ENCODE results near the gene SPTB.

SPTB gene

DNA sequence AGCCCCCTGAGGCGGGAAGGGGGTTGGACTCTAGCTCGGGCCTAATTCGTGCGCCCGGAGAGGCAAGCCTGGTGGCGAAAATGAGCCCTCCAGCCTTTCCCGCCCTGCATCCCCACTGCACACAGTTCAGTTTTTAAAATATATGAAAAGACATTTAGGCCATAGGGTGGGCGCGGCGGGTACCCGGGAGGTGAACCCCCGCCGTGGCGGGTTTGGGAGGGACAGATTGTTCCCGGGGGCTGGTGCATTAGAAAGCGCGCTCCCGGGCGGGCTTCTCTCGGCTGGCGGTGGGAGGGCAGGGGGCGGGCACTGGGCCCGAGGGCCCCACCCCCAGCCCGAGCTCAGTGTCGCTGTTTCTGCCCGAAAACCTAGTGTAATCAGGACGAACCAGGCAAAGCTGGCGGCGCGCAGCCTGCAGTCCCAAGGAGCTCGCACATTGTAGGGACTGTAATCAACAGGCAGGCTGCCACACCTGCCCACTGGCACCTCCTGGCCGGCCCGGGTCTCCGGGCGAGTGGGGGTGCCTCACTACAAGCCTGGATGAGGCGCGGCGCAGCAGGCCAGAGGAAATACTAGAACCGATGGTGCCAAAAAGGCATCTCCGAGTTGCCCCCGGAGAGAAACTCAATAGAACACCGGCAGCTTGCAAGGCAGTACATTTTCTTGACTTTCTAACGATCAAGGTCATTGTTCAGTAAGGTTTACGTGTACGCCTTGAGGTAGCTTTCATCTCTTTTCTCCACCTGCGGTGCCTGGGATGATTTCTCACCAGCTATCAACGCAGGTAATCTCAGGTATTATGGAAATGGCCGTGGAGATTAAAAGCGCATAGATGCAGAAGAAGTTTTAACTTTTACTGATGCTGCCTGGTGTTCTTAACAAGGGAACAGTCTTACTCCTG is 764 bp upstream of the SPTB start:
- DNase-seq = peak; percentile 2 to 58 (median 17)

DNA sequence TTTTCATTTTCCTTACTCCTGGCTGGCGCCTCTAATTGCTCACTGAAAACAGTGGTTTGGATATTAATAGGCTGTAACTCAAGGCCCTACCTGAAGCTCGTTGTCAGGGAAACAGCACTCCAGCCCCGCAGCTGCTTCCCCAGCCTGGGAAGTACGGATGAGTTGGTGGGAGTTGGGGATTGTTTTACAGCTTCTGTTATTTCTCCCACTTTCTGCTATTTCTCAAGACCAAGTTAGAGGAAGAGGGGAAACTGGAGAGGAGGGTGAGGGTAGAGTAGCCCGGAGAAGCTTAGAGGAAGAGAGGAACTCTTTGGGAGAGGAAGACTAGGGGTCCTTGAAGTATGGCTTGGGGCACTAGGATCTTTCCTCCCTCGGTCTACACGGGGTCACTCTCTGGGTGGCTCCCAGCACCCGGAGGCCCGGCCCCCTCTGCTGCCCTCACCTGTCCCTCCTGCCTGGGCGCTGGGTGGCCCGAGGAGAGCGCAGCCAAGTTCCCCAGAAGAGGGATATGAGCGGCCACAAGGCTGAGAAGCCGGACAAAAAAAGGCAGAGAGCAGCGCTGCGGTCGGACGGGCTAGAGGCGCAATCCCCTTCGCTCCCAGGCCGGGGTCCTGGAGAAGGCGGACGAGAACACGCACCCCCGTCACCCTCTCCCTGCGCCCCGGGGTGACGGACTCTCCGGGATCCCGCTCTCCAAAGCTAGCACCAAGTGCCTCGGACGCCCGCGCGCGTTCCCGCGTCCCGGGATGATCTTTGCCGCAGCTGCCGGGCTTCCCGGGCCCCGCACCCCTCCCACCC is 671 bp downstream of the SPTB start:
- no peak for DNase-seq

DNA sequence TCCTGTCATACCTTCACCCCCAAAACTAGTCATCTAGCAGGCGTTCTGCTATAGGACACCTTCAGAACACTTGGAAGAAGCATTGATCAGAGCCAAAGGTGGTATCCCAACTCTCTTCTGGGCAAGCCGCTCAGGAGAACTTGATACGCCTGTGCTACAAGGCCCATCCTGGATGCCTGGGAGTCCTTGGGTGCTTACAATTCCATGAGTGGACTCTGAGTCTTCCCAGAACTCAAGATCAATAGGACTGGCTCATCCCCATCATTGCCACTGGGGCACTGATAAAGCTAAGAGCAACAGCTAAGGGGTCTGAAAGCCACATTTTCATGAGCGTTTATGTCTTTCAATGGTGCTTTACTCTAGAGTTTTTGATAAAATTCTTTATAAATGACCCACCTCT is 1.9 kb downstream of the SPTB start:
- no peak for DNase-seq

DNA sequence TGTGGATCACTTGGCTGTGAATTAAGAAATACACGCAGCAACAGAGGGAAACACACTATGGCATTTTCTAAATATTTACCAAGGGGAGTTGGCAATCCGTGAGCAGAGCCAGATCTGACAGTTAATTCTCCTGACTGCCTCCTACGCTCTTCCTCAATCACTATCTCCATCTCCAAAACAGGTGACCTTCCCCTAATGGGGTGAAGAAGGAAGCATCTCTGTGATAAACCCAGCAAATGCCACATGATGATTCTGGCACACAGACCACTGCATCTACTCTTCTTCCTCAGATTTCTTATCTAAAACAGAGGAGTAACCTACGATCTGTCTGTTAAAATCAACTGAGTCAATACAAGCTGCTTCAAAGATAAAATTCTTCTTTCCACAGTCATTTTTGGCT is 4.4 kb downstream of the SPTB start:
- DNase-seq = no peak

DNA sequence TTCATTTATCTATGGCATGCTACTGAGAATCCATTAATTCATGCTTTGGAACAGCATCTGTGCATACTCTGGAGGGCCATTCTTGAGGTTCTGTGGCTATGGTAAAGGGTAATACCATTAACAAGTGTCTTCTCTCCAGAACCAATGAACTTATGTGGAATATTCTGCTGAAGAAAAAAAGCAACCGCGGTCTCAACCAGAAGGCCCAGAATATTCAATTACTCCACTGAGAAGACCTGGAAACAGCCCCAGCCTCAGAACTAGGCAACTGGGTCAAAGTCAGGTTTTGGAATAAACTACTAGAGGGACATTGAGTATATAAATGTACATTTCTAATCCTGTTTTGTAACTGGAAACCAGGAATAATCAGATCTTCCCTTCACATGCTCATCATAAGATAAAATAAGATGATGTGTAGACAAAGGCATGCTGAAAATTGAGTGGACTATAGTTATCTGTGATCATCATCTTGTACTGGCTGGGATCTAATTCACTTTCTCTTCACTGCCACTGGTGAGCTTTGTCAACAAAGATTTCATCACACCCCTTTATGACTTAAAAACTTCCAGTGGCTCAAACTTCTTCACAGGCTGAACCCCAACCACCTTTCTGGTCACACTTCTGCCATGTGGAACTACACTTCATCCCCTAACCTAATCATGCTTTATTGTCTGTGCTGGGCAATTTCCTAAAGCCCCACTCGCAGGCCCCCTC is 6.0 kb downstream of the SPTB start:
- no peak for DNase-seq

DNA sequence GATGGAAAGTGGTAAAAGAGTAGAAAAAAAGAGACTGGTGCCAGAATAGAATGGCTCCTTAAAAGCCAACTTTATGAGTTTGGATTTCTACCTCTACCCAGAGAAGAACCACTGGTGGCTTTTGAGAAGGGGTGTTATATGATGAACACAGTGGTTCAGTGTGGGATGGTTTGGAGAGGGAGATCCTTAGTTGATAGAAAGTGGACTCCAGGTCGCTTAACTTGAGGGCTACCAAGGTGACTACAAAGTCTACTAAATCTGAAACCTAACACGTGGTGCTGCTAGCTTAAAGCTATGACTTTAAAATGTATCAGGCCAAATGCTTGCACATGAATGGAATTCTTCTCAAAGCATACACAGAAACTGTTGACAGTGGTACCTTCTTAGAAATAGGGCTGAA is 8.4 kb downstream of the SPTB start:
- DNase-seq = no peak

DNA sequence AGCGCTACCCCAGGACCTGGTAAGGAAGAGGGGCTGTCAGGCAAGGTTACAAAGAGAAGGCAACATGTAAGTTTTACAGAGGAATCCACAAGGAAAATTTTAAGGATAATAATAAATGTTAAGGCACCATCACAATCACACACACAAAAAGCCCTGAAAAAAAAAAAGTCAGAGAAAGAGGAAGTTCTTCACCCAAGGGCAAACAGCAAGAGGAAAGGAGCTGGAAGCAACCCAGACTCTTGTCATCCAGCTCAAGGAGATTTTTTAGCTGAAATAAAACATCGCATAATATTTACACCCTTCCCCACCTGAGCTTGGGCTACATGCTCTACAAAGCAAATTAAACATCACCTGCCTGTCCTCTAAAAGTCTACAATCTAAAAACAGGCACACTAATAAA is 9.5 kb downstream of the SPTB start:
- no peak for DNase-seq

DNA sequence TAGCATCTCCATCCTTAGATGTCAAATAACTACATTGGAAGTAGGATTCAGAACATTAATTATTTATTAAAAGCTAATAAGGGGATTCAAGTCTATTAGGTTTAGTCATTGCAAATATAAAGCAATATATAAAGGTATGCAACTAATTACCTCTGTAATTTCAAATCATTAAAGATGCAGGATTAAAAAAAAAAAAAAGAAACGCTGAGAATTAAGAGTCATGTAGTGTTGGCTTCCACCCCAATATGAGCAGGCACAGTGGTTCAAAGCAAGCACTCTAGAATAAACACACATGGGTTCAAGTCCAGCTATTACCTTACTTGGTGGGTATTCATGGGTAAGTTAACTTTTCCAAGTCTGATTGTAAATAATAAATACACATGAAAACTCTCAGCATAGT is 10.9 kb downstream of the SPTB start:
- no peak for DNase-seq

DNA sequence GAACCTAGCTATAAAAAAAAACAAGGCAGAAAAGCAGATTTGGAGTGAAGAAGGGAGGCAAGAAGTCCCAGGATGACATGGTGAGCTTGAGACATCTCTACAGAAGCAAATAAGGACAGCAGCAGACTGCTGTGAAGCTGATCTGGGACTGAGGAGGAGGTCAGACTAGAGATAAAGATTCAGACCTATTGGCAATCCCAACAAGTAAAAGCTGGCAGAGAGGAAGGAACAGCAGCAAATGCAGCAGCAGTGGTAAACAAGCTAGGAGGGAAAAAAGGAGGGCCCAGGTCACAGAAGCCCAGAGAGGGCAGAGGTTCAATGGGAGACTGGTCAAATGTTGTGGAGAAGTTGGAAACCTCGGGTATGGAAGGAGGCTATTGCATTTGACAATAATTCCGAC is 11.3 kb downstream of the SPTB start:
- no peak for DNase-seq

DNA sequence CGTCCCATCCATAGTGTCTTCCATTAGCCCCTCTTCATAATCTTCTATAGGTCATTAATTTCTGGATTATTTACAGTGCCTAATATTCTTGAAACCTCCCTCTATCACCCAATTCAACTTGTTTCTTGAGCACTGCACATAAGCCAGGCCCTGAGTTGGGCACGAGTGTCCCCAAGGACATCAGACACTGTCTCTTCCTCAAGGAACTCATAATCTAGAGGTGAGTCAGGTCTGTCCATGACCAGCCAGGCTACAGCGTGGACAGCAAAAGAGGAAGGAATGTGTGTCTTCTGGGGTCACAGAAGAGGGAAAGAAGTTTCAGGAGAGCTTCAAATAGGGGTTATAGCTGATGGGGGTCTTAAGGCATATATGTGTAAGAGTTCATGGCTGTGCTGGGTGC is 12.5 kb downstream of the SPTB start:
- no peak for DNase-seq

DNA sequence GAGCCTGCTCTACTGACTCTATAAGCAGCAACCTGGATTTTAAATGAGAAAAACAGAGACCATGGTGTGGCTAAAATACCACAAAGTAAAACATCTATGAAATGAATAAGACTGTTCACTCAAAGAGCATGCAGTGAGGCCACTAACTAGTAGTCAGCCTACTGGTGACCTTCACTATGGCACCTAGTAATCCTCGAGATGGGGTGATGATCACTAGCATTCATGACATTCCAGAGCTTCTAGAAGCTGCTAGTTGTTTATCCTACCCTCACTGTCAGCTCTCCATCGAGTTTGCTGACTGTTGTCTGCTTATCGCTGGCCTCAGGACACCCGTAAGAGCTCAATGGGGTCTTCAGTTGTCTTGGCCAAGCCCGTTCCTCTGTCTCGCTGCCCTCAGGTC is 13.7 kb downstream of the SPTB start:
- DNase-seq = no peak

DNA sequence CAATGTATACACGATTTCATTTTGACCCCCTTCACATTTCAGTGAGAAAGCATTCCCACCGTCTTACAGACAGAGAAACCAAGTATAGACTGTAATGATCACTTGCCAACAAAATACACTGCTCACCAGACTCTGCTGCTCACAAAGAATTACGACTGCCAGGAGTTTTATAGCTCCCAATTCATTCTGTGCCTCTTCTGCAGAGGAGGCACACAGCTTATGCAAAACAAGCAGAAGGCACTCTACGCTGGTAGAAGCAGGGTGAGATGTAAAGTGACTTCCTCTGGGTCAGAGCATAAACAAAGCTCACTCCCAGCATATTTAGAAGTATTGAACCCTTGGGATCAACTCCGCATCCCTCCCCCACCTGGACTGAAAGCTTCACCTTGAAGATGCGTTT is 14.6 kb downstream of the SPTB start:
- no peak for DNase-seq

DNA sequence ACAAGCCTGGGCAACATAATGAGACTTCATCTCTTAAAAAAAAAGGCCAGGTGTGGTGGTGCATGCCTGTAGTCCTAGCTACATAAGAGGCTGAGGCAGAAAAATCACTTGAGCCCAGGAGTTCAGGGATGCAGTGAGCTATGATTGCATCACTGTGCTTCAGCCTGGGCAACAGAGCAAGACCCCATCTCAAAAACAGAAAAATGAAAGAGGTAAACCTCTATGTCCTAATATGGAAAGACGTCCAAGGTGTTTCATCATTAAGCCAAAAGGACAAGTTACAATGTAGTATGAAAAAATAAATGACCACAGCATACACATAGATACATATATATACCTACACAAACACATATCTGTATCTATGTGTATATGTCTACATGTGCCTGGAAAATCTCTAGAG is 15.4 kb downstream of the SPTB start:
- DNase-seq = no peak

DNA sequence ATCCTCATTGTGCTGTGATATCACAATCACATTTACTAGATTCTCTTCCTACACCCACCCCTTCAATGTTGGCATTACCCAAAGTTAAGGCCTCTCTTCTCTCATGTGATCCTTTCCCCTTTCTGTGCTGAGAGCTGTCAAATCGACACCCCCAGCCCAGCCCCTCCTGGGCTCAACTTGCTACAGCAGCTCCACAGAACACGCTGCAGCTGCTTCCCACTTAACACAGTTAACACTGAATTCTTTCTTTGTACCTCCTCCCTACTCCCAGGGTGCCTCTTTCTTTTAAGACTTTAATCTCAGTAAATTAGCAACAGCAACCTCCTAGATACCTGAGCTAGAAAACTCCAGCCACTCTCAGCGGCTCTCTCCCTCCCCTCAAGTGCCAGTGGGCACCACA is 17.8 kb downstream of the SPTB start:
- no peak for DNase-seq

DNA sequence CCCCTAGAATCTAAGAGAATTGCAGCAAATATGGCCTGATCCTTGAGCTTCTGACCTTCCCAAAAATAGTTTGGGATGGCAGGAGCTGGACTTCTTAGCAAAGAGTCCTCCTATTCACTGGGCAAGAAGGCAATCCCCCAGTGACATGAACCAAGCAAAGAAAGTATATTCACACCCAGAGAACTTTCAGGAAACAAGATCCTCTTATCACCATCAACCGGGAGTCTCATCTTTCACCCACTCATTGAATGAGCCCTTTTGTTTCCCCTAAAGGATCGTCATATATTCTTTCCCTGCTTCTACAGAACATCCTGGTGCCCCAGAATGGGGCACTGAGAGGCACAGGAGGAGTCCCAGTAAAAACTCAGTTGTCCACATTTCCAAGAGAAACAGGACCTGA is 19.7 kb downstream of the SPTB start:
- no peak for DNase-seq

DNA sequence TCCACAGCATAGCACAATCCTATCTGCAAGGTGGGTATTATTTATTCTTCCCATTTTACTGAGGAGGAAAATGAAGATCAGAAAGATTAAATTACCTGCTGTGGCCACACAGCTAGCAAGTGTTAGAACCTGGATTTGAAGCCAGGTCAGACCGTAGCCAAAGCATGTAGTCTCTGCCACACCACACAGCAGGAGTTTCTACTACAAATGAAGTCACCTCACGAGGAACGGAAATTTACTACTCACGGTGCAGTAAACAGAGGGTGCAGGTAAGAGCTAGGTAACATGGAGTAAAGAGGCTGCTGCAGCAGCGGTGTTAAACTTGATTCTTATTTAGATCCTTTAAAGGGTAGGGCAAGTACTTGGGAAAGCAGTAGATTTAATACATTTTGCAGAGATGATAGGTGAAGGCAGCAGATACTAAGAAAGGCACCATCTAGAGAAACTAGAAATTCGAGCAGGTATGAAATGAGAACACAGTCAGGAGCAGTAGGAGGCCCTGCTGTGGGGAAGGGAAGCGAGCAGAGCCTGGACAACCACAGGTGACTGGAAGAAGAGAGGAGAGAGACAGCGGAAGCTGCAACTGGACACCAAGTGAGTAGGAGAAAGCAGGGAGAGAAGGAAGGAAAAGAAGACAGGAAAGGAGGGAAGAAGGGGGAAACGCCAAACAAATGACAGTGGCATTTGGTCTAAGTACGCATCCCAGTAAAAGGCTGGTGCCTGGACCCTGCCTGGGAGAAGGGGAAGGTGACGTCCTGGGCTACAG is 21.5 kb downstream of the SPTB start:
- no peak for DNase-seq

DNA sequence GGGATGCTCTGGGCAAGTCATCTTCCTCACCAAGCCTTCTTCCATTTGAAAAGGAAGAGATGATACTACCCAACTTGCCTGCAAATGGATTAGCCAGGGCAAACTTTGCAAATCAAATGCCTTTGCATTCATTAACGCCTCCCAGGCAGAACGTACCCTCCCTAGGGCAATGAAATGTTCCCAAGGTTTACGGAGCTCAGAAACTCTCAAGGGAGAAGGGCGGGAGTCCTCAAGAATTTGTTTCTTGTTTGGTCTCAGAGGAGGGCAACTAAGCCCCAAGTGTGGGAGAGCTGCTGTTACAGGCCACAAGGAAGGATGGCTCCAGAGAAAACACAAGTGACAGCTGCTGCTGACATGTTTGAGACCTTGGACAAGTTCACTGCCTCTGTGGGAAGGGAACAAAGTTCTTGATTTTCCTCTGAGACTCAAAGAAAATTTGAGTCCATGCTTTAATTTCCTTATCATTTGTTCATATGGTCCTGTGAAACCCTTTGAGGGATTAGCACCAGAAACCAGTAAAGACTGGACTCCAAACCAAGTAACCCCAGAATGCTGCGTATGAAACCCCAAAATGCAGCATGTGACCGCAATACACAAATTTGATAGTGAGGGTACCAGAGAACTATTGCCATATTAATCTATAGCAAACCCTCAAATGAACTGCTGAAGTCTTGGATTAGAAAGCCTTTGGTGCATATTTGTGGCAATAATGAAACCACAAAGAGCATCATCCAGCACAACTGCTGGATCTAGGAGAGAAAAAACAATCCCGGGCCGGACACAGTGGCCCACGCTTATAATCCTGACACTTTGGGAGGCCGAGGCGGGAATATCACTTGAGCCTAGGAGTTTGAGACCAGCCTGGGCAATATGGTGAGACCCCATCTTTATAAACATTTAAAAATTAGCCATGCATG is 22.9 kb downstream of the SPTB start:
- DNase-seq = no peak

DNA sequence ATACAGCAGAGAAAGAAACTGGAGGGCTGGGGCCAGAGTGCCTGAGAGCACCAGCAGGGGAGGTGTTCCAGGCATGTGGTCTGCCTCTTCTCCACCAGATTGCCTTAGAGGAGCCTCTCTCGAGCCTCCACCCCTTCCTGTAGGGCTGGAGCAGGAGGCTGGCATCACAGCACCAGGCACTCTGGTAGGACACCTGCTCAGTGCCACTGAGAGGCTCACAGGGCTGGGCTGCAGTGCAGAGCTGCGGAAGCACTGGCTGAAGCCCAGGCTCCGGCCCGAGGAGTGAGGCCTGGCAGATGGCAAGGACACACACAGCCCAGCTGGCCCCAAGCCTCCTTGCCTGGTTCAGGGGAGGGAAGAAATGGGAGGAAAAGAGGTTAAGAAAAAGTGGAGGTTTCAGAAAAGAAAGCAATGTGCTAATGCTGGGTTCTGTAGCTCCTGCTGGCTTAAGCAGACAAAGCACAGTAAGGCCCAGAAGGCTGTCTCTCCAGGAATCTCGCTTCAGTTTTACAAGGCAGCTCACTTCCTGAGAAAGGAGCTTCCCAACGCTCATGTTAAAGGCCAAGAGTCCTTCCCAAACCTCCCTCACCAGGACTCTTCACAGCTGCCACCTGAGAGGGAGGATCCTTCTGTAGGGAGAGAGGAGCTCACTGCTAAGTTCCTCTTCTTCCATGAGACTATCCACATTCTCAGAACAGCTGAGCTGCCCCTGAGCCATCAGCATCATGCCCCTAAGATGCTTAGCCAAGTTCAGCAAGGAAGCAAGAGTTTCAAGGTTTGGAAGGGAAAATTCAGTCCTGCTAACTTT is 23.8 kb downstream of the SPTB start:
- DNase-seq = no peak

DNA sequence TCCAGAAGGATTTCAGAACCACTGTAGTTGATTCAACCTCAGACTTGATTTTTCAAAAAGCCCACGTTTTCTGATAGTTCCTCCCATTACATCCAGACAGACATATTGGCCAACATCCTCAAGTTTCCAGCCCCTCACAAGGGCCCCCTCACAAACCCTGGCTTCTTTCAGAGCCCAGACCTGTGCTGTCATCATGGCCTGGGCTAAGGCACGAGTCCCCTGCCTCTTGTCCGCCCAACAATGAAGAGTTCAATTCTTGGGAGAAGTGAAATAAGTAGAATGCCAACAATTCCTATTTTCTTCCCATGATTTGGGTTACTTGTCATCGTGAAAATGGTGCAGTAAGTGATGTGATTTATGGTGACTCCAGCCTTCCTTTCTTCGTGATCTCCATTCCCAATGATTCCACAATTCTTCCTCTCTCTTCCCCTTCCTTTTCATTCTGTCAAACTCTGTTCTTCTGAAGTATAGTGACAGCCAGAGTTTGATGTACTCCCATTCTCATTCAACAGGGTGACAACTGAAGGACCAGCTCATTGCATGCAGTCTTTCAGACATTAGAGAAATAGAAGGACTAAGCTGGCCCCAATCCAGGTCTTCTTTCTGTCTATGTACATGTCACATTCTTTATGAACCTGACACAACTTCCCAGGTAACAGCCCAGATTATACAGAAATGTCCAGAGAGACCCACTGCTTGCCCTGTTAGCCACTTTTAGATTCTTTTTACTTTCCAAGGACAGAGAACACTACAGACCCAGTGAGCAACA is 29.2 kb downstream of the SPTB start:
- no peak for DNase-seq

DNA sequence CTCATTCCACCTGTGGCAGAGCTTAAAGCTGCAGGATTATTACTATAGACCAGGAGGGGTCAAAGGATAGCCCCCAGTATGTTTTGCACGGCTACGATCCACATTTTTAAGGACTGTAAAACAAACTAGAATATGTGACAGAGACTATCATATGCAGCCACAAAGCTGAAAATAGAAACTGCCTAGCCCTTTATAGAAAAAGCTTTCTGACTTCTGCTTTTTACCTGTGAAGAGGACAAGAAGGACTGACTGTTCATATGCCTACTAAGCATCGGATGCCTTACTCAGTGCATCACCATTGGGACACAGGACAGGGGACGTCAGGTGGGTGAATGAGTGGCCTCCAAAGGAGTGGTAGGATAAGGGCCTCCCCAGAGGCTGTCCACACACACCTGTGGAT is 29.8 kb downstream of the SPTB start:
- DNase-seq = no peak
